Nephron (organoid): ENCODE measurements around the gene KLK7.
A peak's percentile ranks its signal among the peaks of the same experiment; 100 is the strongest.

Experiments used
- H3K27ac Mint-ChIP-seq, 3 experiments: 2 replicates each; pipeline ENCODE4 v1.8.0; 2020; ENCODE audit warnings: mixed read lengths in 3 of 3, mild to moderate bottlenecking in 2 of 3, moderate library complexity in 1 of 3
- H3K27me3 Mint-ChIP-seq: 2 replicates; pipeline ENCODE4 v1.8.0; 2021; ENCODE audit warnings: low read depth, mild to moderate bottlenecking, moderate library complexity, mixed read lengths
- H3K36me3 Mint-ChIP-seq: 2 replicates; pipeline ENCODE4 v1.8.0; 2020; ENCODE audit warnings: low read depth, mixed read lengths
- H3K4me1 Mint-ChIP-seq: 2 replicates; pipeline ENCODE4 v1.8.0; 2020; ENCODE audit warnings: mixed read lengths
- H3K4me3 Mint-ChIP-seq, 3 experiments: 2 replicates each; pipeline ENCODE4 v1.8.0; 2020; ENCODE audit warnings: mild to moderate bottlenecking in 3 of 3, mixed read lengths in 3 of 3, moderate library complexity in 2 of 3
- H3K9me3 Mint-ChIP-seq: 2 replicates; pipeline ENCODE4 v1.8.0; 2020; ENCODE audit warnings: mixed read lengths
- CTCF ChIP-seq, 3 experiments: fragments of 200-600 bp; sonication (generic); IDR thresholded peaks; one replicate each; pipeline ENCODE4 v1.5.0; 2021; ENCODE audit warnings: antibody characterized with exemption in 3 of 3; ENCODE audit not compliant: unreplicated experiment in 3 of 3

Gene KLK7

GRCh38 chr19:50969413-50969760, 14.3 kb downstream of the KLK7 start, which contains the start of gene KLK6:
TSS of gene KLK6 (minus strand) at chr19:50969591. CDS start at chr19:50968104, 1,487 bp downstream.
- peaks cover 2% of the 10 kb centered on the region for H3K4me1 Mint-ChIP-seq
- H3K4me3 Mint-ChIP-seq, result peak within 1 kb of the TSS in 2 of 3 experiments; percentile 29 to 31
- H3K9me3 Mint-ChIP-seq, result no peaks in the 10 kb centered on the region
- peaks cover 18% of the 10 kb centered on the region for H3K27me3 Mint-ChIP-seq
- no peaks in the 10 kb centered on the region for H3K36me3 Mint-ChIP-seq
- no peak for TF ChIP-seq CTCF (IDR thresholded peaks at IDR 0.05; ENCODE audit: unreplicated experiment in 3 of 3)
- H3K27ac Mint-ChIP-seq, result peak within 1 kb of the TSS; percentile 5 to 86 (median 84)

- H3K36me3 Mint-ChIP-seq, result peaks cover 2% of the 10 kb centered on the region
- H3K27me3 Mint-ChIP-seq, result peaks cover 18% of the 10 kb centered on the region
- H3K4me1 Mint-ChIP-seq, result no peaks in the 10 kb centered on the region
- TF ChIP-seq CTCF (IDR thresholded peaks at IDR 0.05; ENCODE audit: unreplicated experiment in 3 of 3), result no peak
- peak overlapping the region in 1 of 3 experiments; percentile 4 for H3K27ac Mint-ChIP-seq
- peak overlapping the region in 1 of 3 experiments; percentile 31 for H3K4me3 Mint-ChIP-seq
- no peaks in the 10 kb centered on the region for H3K9me3 Mint-ChIP-seq
These were observed 14.9 kb downstream of the KLK7 start for GRCh38 chr19:50968716-50969412.

- H3K4me3 Mint-ChIP-seq, result peak overlapping the region in 2 of 3 experiments; percentile 29 to 31
- TF ChIP-seq CTCF (IDR thresholded peaks at IDR 0.05; ENCODE audit: unreplicated experiment in 3 of 3), result no peak
- peak overlapping the region in 2 of 3 experiments; percentile 5 to 47 for H3K27ac Mint-ChIP-seq
- H3K4me1 Mint-ChIP-seq, result no peaks in the 10 kb centered on the region
- peaks cover 6% of the 10 kb centered on the region for H3K36me3 Mint-ChIP-seq
- H3K27me3 Mint-ChIP-seq, result peaks cover 16% of the 10 kb centered on the region
- no peaks in the 10 kb centered on the region for H3K9me3 Mint-ChIP-seq
These were observed 15.6 kb downstream of the KLK7 start for GRCh38 chr19:50967929-50968715.

- no peak overlapping the region for H3K4me3 Mint-ChIP-seq
- H3K4me1 Mint-ChIP-seq, result no peaks in the 10 kb centered on the region
- no peak for TF ChIP-seq CTCF (IDR thresholded peaks at IDR 0.05; ENCODE audit: unreplicated experiment in 3 of 3)
- H3K27me3 Mint-ChIP-seq, result peaks cover 12% of the 10 kb centered on the region
- H3K27ac Mint-ChIP-seq, result no peak overlapping the region
- peaks cover 10% of the 10 kb centered on the region for H3K36me3 Mint-ChIP-seq
- no peaks in the 10 kb centered on the region for H3K9me3 Mint-ChIP-seq
These were observed 19.5 kb downstream of the KLK7 start for GRCh38 chr19:50964266-50964665.

- H3K9me3 Mint-ChIP-seq, result no peaks in the 10 kb centered on the region
- TF ChIP-seq CTCF (IDR thresholded peaks at IDR 0.05; ENCODE audit: unreplicated experiment in 3 of 3), result no peak
- H3K4me3 Mint-ChIP-seq, result no peak overlapping the region
- no peaks in the 10 kb centered on the region for H3K4me1 Mint-ChIP-seq
- H3K27ac Mint-ChIP-seq, result no peak overlapping the region
- H3K36me3 Mint-ChIP-seq, result peaks cover 11% of the 10 kb centered on the region
- peaks cover 12% of the 10 kb centered on the region for H3K27me3 Mint-ChIP-seq
These were observed 20.3 kb downstream of the KLK7 start for GRCh38 chr19:50963381-50963780.
